Colon (tissue), 2 donors: ENCODE measurements around the gene TMEM30A.

Source experiments
- FAIRE-seq: peaks from 2 replicates; lab custom pipeline; 2012; peaks lifted over from hg19 to GRCh38; lab: Jason Lieb, UNC
- donor health status: control.
- donor health status: control.

The TMEM30A gene

DNA sequence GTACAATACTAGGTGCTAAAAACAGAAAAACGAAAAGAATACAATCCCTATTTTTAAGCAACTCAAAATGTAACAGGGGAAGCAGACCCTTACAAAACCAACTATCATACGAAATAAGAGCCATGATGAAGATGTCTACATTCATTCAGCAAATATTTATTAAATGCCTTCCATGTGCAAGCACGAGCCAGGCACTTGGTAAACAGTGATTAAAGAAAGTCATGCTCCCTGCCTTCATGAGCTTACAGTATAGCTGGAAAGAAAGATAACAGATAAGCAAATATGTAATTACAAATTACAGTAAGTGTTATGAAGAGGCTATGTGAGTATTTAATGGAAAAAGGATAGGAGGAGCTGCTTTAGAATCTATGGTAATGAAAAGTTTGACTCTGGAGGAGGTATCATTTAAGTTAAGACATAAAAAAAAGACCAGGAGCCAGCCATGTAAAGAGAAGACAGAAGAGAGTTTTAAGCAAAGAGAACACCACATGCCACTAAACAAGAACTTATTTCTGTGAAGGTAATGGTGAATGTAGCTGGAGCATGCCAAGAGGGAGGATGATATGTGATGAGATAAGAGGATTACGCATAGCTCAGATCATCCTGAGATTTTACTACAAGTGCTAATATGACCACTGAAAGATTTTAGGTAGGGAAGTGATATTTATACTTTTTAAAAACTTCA, 21.7 kb downstream of the TMEM30A start:
- no peak for FAIRE-seq

DNA sequence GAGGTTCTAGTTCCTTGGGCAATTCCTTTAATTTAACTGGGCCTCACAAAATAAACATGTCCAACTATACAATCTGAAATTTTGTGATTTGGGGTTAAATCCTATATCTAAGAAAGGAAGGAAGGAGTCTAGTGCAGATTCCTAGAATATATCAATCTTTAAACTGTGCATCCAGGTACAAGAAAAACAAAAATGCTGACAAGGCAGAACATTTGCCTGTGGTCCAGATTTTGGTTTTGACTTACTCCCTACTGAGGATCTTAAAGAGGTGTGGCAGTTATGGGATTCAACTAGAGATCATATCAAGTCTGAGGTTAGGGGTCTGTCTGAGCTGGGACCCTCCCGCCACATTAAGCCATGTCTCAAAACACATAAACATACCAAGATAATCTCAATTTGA, 23.3 kb downstream of the TMEM30A start:
- FAIRE-seq, result no peak

DNA sequence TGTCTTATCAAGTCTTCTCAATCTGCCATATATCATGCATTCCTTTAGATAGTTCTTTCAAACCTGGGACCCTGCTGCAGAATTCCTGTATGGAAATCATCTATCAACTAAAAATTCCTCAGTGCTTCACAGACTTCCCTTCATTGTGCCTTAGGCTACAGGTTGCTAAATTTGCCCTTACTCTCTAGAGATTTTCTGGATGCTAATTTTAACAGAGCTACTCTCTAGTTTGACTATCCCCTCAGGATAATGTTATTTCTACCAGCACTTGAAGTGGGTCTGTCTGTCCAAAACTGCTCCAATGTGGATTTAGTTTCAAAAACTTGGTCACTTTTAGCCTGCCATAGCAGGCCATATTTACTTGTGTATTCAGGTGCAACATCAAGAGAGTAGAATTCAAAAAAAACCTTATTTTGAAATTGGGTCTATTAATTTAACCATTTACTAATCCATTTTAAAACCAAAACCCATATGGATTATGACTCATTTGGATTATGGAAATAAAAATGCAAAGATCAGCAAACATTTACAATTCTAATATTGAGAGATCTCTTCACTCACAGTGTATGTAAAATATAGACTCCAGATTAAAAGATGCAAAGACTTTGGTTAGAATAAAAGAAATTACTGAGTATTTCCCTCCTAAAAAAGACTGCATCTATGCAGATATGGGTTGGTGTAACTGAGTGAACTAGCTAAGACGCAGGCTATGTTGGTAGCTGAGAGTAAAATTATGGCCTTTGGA, 27.1 kb downstream of the TMEM30A start:
- peak; percentile 38 for FAIRE-seq

DNA sequence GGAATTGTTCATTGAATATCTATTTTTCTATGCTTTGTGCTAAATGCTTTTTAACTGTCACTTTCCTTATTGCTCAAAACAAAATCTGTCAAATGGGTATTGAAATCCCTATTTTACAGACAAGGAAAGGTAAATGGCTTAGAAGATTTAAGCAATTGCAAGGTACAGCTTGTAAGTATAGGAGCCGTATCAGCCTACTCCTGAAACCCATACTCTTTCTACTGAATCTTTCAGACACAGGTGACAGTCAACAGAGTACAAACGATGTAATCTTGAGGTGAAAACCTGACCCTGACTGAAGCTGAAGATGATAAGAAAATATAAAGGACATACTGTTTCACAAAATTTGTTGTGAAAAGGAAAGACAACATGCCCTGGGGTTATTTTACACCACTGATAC, 34.0 kb downstream of the TMEM30A start:
- no peak for FAIRE-seq

DNA sequence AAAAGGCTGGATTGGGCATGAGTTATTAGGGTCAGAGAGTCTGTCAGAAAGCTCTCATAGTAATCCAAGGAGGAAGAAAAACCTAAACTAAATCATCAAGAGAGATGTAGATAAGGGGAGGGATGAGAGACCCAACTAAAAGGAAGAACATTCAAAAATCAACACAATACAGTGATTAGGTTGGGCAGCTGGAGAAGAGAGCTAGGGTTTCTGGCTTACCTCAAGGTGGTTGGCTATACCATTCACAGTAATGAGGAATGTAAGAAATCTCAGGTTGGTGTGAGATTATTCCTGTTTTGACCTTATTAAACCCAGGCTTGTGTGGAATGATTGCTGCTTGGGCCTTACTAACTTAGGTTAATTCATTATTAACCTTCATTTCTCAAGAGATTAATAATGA, 34.8 kb downstream of the TMEM30A start:
- FAIRE-seq, result no peak

DNA sequence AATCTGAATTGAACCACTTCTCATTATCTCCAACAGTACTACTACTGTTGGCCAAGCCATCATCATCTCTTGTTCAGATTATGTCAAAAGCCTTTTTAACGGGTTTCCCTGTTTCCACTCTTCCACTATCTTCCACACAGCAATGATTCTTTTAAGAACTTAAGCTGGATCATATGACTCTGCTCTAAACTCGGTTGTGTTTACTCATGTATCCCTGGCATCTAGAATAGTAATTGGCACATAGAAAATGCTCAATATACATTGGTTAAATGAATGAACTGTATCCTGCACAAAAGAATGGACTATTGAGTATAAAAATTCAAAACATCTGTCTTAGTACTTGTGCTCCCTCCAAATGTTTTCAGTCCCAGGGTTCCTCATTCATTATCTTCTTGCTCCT, 38.2 kb downstream of the TMEM30A start:
- FAIRE-seq, result no peak

DNA sequence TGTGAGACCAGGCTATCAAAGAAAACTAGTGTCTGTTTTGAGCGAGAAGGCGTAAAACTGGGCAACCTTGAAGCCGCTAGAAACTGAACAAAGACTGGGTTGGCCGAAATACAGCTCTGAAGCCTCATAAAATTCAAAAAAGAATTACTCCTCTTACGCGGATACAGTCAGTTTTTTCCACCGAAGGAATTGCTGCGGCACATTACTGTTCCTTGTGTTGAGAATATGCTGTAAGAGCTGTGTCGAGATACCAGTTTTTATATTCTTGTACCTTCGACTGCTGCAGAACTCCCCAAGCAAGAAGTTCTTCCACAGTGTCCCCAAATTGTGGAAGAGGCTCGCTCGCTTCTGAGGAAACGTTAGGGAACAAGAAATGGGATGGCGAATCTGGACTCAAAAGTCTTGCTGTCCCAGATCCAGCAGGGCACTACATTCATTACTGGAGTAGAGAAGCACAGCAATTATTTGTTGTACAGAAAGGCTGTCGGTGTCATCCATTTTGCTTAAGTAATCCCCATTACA, 40.5 kb downstream of the TMEM30A start:
- no peak for FAIRE-seq

DNA sequence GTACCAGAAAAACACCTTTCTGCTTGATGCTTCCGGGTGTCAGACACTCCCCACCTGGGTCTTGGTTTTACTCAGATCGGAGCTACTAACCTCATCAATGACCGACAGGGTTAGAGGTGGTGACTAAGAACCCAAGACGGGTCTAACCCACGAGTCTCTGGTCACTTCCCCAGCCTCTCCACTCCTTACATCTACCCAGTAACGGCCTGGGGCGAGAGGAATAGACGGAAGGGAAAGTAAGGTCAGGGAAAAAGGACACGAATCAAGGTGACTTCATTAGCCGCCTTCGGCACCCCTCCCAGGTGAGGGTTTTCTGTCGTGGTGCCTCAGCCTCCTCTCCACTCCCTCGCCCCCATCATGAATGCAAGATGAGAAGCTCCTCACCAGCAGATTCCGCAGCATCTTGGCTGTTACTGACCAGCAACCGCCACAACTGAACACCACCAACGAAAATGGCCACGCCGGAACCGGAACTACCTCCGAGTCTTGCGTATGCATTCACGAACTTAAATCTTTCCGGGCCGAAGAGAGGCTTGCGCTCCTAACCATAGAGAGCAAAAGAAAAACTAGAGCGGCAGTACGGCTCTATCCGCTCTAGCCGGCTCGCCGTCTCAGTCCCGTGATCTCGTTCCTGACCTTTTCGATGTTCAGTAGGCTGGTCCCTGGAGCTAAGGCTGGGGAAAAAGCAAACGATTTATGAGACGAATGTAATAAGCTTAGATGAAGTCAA, 41.1 kb downstream of the TMEM30A start, which contains the start of gene COX7A2:
TSS of gene COX7A2 (minus strand) at position 469 of the 730 bp plus-strand sequence. CDS start at position 402, 67 bp downstream.
- peak; percentile 91 for FAIRE-seq

DNA sequence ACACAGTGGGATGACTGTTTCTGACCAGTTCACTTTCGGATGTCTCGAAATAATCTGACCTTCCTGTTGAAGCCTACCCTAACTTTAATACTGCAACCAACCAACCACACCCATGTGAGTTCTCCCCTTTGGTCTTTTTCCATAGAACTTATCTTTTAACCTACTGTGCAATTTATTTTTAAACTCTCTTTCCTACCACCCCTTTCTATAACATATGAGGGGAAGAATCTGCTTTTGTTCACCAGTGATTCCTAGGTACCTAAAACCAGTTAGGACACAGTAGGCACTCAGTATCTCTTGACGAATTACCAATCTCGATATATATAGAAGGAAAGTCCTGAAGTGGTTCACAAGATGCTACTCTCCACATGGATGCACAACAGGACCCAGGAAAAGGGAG, 48.0 kb downstream of the TMEM30A start:
- no peak for FAIRE-seq

DNA sequence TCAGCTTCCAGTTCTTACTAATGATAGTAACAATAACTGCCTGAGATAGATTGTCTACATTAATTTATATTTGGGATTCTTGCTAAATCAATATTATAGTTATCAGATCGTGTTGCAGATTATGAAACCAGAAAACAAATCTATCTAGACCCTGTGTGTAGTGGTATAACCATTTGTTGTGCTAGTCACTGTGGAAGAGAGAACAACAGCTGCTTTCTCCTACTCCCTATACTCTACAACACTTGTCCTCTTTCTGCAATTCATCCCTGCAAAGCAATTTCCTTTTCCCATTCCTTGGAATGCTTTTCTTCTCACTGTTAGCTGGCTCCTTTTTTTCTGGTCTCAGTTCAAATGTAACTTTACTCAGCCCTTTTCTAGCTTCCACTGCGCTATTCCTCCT, 49.3 kb downstream of the TMEM30A start:
- no peak for FAIRE-seq

DNA sequence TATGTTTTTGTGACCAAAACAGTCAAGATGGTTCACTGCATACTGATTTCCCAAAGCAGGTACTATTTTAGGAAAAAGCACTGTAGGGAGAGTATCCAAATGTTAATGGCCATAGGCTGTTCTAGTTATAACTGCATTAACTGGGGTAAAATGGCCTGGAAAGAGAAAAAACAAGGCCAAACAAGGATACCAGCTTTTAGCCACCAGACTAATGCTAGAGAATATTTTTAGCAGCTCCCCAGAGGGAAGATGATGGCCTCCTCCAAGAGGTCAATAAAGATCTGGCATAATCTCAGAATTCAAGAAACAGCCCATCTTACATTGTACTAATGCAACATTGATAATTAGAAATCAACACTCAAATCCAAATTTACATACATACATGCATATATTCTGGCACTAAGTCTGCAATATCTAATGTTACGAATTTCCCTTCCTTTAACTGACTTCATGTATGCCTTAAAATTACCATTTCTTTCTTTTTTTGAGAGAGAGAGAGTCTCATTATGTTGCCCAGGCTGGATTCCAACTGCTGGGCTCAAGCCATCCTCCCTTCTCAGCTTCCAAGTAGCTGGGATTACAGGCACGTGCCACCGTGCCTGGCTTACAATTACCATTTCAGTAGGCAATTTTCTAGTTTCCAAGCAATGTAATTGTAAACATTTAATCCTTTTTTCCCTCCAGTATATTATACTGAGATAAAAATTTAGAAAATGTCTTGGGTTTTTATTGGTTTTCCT, 50.3 kb downstream of the TMEM30A start:
- no peak for FAIRE-seq

DNA sequence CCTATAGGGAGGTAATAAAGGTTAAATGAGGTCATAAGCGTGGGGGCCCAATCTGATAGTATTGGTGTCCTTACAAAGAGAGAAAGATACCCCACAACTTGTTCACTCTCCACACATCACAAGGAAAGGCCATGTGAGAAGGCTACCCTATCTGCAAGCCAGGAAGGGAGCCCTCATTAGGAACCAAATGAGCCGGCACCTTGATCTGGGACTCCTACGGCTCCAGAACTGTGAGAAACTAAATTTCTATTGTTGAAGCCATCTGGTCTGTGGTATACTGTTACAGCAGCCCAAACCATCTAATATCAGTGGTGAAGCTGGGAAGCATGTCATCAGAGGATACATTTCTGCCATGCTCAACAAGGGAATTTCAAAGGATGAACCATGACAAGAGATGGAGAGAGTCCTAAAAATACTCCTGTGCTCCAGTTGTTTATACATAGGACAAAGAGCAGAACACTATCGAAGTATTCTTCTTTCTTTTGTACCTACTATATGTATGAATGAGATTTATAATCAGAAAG, 51.4 kb downstream of the TMEM30A start:
- no peak for FAIRE-seq

DNA sequence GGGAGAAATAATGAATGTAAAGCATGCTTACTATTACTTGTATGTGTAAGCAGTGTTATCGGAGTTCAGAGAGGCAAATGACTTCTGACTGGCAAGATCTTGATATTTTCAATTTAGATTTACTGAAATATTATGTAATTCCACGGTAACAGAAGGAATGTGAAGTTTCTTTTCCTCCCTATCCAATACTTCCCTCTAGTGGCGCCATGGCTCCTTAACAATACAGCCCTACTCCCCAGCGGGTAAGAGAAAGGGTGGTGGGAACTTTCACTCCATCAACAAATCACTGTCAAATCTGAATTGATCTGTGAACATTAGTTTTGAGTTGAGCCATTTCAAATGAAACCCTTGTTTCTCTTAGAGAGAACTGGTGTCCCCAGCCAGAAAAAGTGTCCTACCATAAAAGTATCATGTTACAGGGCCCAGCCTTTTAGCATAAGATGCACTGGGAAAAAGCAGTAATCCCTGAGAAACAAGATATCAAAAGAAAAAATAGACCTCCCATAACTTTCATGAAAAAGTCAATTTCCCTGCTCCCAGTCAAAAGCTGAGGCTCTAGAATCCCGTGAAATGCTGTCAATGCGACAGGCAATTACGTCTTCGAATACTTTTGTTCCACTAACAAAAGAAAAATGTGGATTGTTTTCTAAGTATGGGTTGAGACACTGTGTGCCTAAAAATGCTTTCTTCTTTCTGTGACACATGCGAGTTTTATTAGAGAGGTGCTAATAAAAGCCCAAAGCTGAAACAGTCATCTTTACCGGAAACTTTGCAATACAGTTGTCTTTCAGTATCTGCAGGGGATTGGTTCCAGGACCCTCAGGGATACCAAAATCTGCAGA, 53.9 kb downstream of the TMEM30A start:
- no peak for FAIRE-seq

DNA sequence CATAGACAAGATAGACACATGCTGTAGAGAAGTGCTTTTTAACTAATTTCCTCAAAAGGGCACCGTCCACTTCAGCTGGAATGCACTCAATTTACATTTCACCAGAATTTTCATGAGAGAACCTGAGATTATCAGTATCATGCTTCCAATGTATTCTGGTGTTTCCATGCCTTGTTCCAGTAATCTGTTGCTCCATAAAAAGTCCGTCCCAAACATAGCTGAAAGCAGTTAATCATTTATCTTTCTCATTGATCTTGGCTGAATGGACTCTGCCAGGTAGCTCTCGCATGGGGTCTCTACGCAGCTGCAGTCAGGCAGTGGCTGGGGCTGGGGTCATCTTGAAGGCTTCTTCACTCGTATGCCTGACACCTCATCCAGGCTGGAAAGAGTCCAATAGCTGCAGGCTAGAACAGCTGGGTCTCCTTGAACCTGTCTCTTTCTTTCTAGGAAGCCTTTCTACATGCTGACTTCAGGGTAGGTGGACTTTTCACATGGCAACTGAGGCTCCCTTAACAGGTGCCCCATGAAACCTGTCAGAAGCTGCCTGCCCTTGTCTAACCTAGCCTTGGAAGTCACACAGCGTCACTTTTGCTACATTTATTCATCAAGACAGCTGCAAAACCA, 60.2 kb downstream of the TMEM30A start:
- no peak for FAIRE-seq

DNA sequence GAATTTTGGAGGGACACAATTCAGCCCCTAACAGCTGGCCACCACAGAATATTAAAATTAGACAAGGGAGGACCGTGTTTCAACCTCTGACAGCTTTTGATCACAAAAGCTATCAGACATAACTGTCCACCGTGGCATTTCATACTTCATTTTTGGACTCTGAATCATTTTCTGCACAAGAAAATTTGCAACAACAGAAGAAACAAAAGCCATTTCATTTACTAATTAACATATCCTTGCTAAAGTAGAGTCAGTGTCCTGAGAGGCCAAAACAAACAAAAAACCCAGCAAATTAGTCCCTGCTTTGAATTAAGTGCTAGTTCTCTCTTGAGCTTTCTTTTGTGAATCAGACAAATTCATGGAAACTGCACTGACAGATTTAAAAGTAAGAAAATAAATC, 61.2 kb downstream of the TMEM30A start:
- no peak for FAIRE-seq

DNA sequence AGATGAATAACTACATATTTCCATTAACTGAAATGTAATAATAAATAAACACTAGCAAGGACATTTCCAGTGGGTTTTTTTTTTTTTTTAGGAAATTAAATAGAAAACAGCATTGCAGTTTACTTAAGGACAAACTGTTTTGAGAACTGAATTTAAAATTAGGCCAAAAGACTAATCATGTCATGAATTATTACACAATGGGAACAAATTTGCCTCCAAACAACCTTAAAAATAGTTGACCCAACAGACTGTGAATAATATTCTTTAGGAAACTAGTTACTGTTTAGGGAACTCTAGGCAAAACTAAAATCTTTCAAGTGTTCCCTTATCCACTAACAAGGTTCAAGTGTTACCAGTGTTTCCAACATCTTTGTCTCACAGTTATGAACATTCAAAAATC, 62.3 kb downstream of the TMEM30A start:
- FAIRE-seq, result no peak

DNA sequence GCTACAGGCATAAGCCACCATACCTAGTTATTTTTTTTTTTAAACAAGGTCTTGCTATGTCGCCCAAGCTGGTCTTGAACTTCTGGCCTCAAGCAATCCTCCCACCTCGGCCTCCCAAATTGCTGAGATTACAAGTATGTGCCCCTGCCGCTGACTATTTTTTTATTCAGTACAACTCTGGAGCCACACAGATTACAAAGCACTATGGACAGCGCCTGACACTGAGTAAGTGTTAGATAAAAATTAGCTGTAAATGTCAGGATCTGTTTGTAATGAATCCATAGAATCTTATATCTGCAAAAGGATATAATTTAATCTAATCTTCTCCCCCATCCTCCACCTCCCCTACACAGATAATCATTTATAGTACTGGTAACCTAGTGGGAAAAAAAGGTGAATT, 63.5 kb downstream of the TMEM30A start:
- no peak for FAIRE-seq

DNA sequence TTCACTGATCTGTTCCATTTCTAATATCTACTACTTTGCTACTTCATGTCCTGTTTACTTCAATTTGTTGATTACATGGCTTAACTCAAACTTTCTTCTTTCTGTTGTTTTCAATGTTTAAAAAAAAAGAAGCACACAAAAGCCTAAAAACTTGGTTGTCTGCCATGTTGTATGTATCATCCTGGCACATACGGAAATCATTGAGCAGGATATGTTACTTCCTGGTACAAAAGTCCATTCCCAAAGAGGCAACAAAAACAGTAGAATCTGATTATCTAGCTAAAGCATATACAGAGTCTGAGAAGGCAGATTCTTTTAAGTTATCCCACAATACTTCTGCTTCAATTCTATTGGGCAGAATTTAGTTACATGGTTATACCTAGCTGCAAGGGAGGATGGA, 64.2 kb downstream of the TMEM30A start:
- FAIRE-seq, result peak; percentile 14

DNA sequence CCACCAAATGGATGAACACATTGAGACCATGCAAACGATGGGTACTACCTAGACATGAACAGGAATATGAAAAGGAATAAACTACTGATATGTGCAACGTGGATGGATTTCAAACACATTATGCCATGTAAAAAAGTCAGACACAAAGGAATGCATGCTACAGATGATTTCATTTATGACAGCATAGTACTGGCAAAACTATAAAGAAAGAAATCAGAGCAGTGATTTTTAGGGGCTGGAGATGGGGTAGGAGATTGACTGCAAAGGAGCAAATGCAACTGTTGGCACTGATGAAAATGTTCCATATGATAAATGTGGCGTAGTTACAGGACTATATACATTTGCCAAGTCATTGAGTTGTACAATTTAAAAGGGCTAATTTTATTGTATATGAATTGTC, 65.3 kb downstream of the TMEM30A start:
- no peak for FAIRE-seq

DNA sequence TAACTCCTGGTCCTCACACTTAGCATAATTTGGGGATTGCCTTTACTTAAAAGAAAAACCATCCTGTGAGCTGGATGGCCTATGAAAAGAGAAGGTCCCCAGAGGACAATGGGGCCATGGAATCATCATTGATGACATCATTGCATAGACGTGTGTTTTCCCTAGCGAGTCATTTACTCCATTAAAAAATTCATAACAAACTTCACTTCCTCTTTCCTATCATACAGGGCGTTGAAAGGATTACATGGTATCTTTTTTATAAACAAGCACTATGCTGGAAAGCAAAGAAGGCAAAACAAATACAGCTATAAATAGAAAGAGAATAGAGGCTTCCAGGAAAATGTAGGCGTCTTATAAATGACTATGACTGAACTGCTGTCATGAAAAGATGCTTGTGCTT, 67.4 kb downstream of the TMEM30A start:
- no peak for FAIRE-seq

DNA sequence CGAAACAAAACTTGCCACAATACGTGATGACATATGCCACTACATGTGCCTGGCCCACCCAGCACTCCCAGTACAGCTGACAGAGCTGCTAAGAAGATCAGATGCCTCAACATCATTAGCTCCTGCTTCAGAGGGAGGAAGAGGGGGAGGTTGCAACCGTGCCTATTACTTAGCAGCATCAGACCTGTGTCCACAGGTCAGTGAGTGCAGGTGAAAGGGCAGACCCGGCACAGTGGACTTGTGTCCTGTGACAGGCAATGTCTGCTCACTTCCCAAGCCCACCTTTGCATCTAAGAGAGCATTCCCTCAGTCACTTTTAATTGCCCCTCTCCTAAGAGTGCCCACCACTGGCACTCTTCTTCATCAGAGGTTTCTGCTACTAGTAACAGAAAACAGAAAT, 69.3 kb downstream of the TMEM30A start:
- no peak for FAIRE-seq
